H1 (cell line): ENCODE results near the gene SPATA33. TPM values are rescaled to one million over a fixed set of nuclear protein-coding genes. Genes with fewer than 3 reads are reported as not detected.

ENCODE experiments used
- CTBP2 ChIP-seq: IDR thresholded peaks from 2 replicates; pipeline ENCODE4 v1.7.0; 2011; ENCODE audit warnings: borderline replicate concordance, mild to moderate bottlenecking, moderate library complexity, mixed read lengths, low read length; ENCODE audit not compliant: insufficient read depth, insufficient read length
- EP300 ChIP-seq, 2 experiments: IDR thresholded peaks; 1 replicate in 1 of 2; 2 replicates in 1 of 2; pipeline ENCODE4 v1.6.1; 2011 to 2012; ENCODE audit warnings: low read depth in 2 of 2, low read length in 2 of 2, mild to moderate bottlenecking in 2 of 2, borderline replicate concordance in 1 of 2, inconsistent platforms in 1 of 2, moderate library complexity in 1 of 2
- POLR2A ChIP-seq, 2 experiments: IDR thresholded peaks; 1 replicate in 1 of 2; 2 replicates in 1 of 2; pipeline ENCODE4 v1.6.1; 2011; ENCODE audit warnings: low read depth in 2 of 2, low read length in 2 of 2, mild to moderate bottlenecking in 2 of 2; ENCODE audit errors: control extremely low read depth in 1 of 2
- POLR2AphosphoS5 ChIP-seq: IDR thresholded peaks from 2 replicates; pipeline ENCODE4 v1.6.1; 2011; ENCODE audit warnings: low read depth, low read length
- SIX5 ChIP-seq: IDR thresholded peaks from 2 replicates; pipeline ENCODE4 v1.6.1; 2011; ENCODE audit warnings: mild to moderate bottlenecking, low read depth, low read length
- SP1 ChIP-seq: IDR thresholded peaks from 2 replicates; pipeline ENCODE4 v1.6.1; 2011; ENCODE audit warnings: low read depth, low read length
- TBP ChIP-seq: IDR thresholded peaks from 2 replicates; pipeline ENCODE4 v1.6.1; 2011; ENCODE audit warnings: low read depth, low read length, improper control_type of control experiment
- USF2 ChIP-seq: IDR thresholded peaks from 2 replicates; pipeline ENCODE4 v1.6.1; 2011; ENCODE audit warnings: low read length, improper control_type of control experiment
- polyA plus RNA-seq, 7 experiments: library from polyadenylated mRNA; depleted of rRNA in 3 of 7; stranded (reverse) in 5 of 7; unstranded in 2 of 7; fragments of >200 nt in 5 of 7; fragments of 200-250 nt in 2 of 7; gene quantifications; 1 replicate in 5 of 7; 2 replicates in 1 of 7; 4 replicates in 1 of 7; pipeline versions ENCODE4 v1.2.1 to v1.2.3, GENCODE V29; 2011 to 2013; ENCODE audit warnings: missing spikeins in 2 of 7, mixed read lengths in 2 of 7
- total RNA-seq: library from RNA; stranded (reverse); fragmentation: NEBNext Ultra II Directional; extraction: Animal tissue kit (Norgen Biotek cat#: 25700); gene quantifications from 2 replicates; pipeline ENCODE4 v1.2.1, GENCODE V29; 2021

Gene SPATA33
- total and polyA plus RNA-seq, 2 of the 8 experiments (the other 6 are each of a cell fraction or from before 2014, with no cell fraction given) = 5.4 to 16.9 TPM

GRCh38 chr16:89621698-89622409, 35.8 kb upstream of the SPATA33 start (continued):
- TF ChIP-seq EP300 (IDR thresholded peaks at IDR 0.05; ENCODE audit: borderline replicate concordance in 1 of 2, low read depth in 2 of 2, low read length in 2 of 2) = no peak
- no peak for TF ChIP-seq TBP
- no peak for TF ChIP-seq POLR2A (IDR thresholded peaks at IDR 0.05; ENCODE audit: control extremely low read depth in 1 of 2, low read depth in 2 of 2, low read length in 2 of 2)
- TF ChIP-seq SIX5 = no peak
- TF ChIP-seq USF2 = no peak
- no peak for TF ChIP-seq POLR2AphosphoS5
- no peak for TF ChIP-seq CTBP2
- no peak for TF ChIP-seq SP1
- TF ChIP-seq, all 59 proteins: peak for 0
